HEK293 (cell line): ENCODE measurements around the gene MYO1B.

Source experiments
- EGR2 ChIP-seq: fragments of 450-650 bp; formaldehyde crosslinking; IDR thresholded peaks from 2 replicates; pipeline ENCODE4 v1.5.1; 2016; ENCODE audit warnings: low read depth, missing biosample characterization, missing genetic modification characterization
- GLI2 ChIP-seq: fragments of 450-650 bp; formaldehyde crosslinking; IDR thresholded peaks from 2 replicates; pipeline ENCODE4; 2017; ENCODE audit warnings: missing biosample characterization, missing genetic modification characterization, low read depth, borderline replicate concordance
- GLIS2 ChIP-seq: fragments of 450-650 bp; formaldehyde crosslinking; IDR thresholded peaks from 2 replicates; pipeline ENCODE4 v1.5.1; 2016; ENCODE audit warnings: missing biosample characterization, missing genetic modification characterization
- HIC1 ChIP-seq: fragments of 450-650 bp; formaldehyde crosslinking; IDR thresholded peaks from 2 replicates; pipeline ENCODE4 v1.5.1; 2016; ENCODE audit warnings: missing biosample characterization, missing genetic modification characterization
- KLF16 ChIP-seq: fragments of 450-650 bp; formaldehyde crosslinking; IDR thresholded peaks from 2 replicates; pipeline ENCODE4 v1.5.1; 2017; ENCODE audit warnings: missing biosample characterization, missing genetic modification characterization
- PRDM10 ChIP-seq: fragments of 450-650 bp; formaldehyde crosslinking; IDR thresholded peaks from 2 replicates; pipeline ENCODE4 v1.5.1; 2016; ENCODE audit warnings: missing biosample characterization, missing genetic modification characterization
- PRDM2 ChIP-seq: fragments of 450-650 bp; formaldehyde crosslinking; IDR thresholded peaks from 2 replicates; pipeline ENCODE4 v1.5.1; 2016; ENCODE audit warnings: missing biosample characterization, missing genetic modification characterization, borderline replicate concordance
- PRDM6 ChIP-seq: fragments of 450-650 bp; formaldehyde crosslinking; IDR thresholded peaks from 2 replicates; pipeline ENCODE4 v1.5.1; 2017; ENCODE audit warnings: missing biosample characterization, missing genetic modification characterization
- ZFHX2 ChIP-seq: fragments of 450-650 bp; formaldehyde crosslinking; conservative IDR thresholded peaks from 2 replicates; pipeline ENCODE4 v1.5.1; 2016; ENCODE audit warnings: missing biosample characterization, missing genetic modification characterization
- ZNF112 ChIP-seq: fragments of 450-650 bp; formaldehyde crosslinking; IDR thresholded peaks from 2 replicates; pipeline ENCODE4 v1.5.0; 2017; ENCODE audit warnings: missing biosample characterization, missing genetic modification characterization
- ZNF140 ChIP-seq: fragments of 450-650 bp; formaldehyde crosslinking; IDR thresholded peaks from 2 replicates; pipeline ENCODE4 v1.5.1; 2016; ENCODE audit warnings: missing biosample characterization, missing genetic modification characterization
- ZNF19 ChIP-seq: fragments of 450-650 bp; formaldehyde crosslinking; IDR thresholded peaks from 2 replicates; pipeline ENCODE4; 2016; ENCODE audit warnings: missing biosample characterization, missing genetic modification characterization, low read depth
- ZNF202 ChIP-seq: fragments of 450-650 bp; formaldehyde crosslinking; IDR thresholded peaks from 2 replicates; pipeline ENCODE4 v1.5.1; 2016; ENCODE audit warnings: missing biosample characterization, missing genetic modification characterization, borderline replicate concordance
- ZNF23 ChIP-seq: fragments of 450-650 bp; formaldehyde crosslinking; IDR thresholded peaks from 2 replicates; pipeline ENCODE4 v1.5.1; 2016; ENCODE audit warnings: missing biosample characterization, missing genetic modification characterization, borderline replicate concordance
- ZNF24 ChIP-seq: fragments of 450-650 bp; formaldehyde crosslinking; IDR thresholded peaks from 2 replicates; pipeline ENCODE4 v1.5.1; 2016; ENCODE audit warnings: missing biosample characterization, missing genetic modification characterization
- ZNF26 ChIP-seq: fragments of 450-650 bp; formaldehyde crosslinking; IDR thresholded peaks from 2 replicates; pipeline ENCODE4 v1.5.1; 2016; ENCODE audit warnings: missing biosample characterization, missing genetic modification characterization
- ZNF501 ChIP-seq: fragments of 450-650 bp; formaldehyde crosslinking; IDR thresholded peaks from 2 replicates; pipeline ENCODE4 v1.5.1; 2016; ENCODE audit warnings: missing biosample characterization, missing genetic modification characterization
- ZNF561 ChIP-seq: fragments of 450-650 bp; IDR thresholded peaks from 2 replicates; pipeline ENCODE4 v1.5.1; 2018; ENCODE audit warnings: missing biosample characterization, missing genetic modification characterization, borderline replicate concordance
- ZNF626 ChIP-seq: fragments of 450-650 bp; sonication (Bioruptor Pico); formaldehyde crosslinking; IDR thresholded peaks from 2 replicates; pipeline ENCODE4 v1.5.1; 2018; ENCODE audit warnings: missing biosample characterization, missing genetic modification characterization, inconsistent platforms
- ZNF677 ChIP-seq: fragments of 450-650 bp; IDR thresholded peaks from 2 replicates; pipeline ENCODE4 v1.5.0; 2018; ENCODE audit warnings: missing biosample characterization, mild to moderate bottlenecking, missing genetic modification characterization, moderate library complexity
- ZNF76 ChIP-seq: fragments of 450-650 bp; formaldehyde crosslinking; IDR thresholded peaks from 2 replicates; pipeline ENCODE4; 2016; ENCODE audit warnings: low read depth, missing biosample characterization, missing genetic modification characterization, borderline replicate concordance
- ZNF768 ChIP-seq: fragments of 450-650 bp; formaldehyde crosslinking; IDR thresholded peaks from 2 replicates; pipeline ENCODE4 v1.5.1; 2018; ENCODE audit warnings: missing biosample characterization, mild to moderate bottlenecking, missing genetic modification characterization
- ZNF837 ChIP-seq: fragments of 450-650 bp; formaldehyde crosslinking; IDR thresholded peaks from 2 replicates; pipeline ENCODE4 v1.5.1; 2016; ENCODE audit warnings: missing biosample characterization, missing genetic modification characterization
- ZNF843 ChIP-seq: fragments of 450-650 bp; formaldehyde crosslinking; IDR thresholded peaks from 2 replicates; pipeline ENCODE4 v1.5.1; 2016; ENCODE audit warnings: missing biosample characterization, missing genetic modification characterization
- ZXDB ChIP-seq: fragments of 450-650 bp; formaldehyde crosslinking; IDR thresholded peaks from 2 replicates; pipeline ENCODE4 v1.5.1; 2016; ENCODE audit warnings: missing biosample characterization, missing genetic modification characterization

The MYO1B gene

GRCh38 chr2:191245869-191246531, 796 bp downstream of the MYO1B start (continued):
- TF ChIP-seq ZNF202 (tag by site-specific recombination), result no peak
- TF ChIP-seq ZNF768 (tag by site-specific recombination), result no peak
- peak; percentile 39; the same call in 1 of the 2 replicates for TF ChIP-seq ZNF843
- peak; percentile 47; the same call in 1 of the 2 replicates for TF ChIP-seq EGR2 (tag by site-specific recombination)
- TF ChIP-seq ZNF561 (tag by site-specific recombination), result no peak
- TF ChIP-seq ZNF837 (tag by site-specific recombination), result no peak
- no peak for TF ChIP-seq ZNF626
- TF ChIP-seq ZNF19 (tag by site-specific recombination), result no peak
- no peak for TF ChIP-seq ZNF677 (tag by site-specific recombination)
- no peak for TF ChIP-seq ZNF23
- TF ChIP-seq HIC1 (tag by site-specific recombination), result peak; percentile 66; the same call in 1 of the 2 replicates
- no peak for TF ChIP-seq ZNF112 (tag by site-specific recombination)
- peak; percentile 47 for TF ChIP-seq ZFHX2 (tag by site-specific recombination)
- no peak; the same call in 1 of the 2 replicates for TF ChIP-seq PRDM2 (tag by site-specific recombination)
- peak; percentile 90 for TF ChIP-seq GLIS2
- peak; percentile 47; the same call in 1 of the 2 replicates for TF ChIP-seq ZNF24 (tag by site-specific recombination)
- TF ChIP-seq ZNF76, result no peak
- TF ChIP-seq ZNF140 (tag by site-specific recombination), result no peak
- TF ChIP-seq ZNF501 (tag by site-specific recombination), result peak; percentile 88
- TF ChIP-seq GLI2, result no peak
- peak; percentile 61; the same call in 1 of the 2 replicates for TF ChIP-seq KLF16 (tag by site-specific recombination)
- no peak for TF ChIP-seq ZNF26 (tag by site-specific recombination)
- peak; percentile 69; the same call in 1 of the 2 replicates for TF ChIP-seq ZXDB (tag by site-specific recombination)
- peak; percentile 95 for TF ChIP-seq PRDM10 (tag by site-specific recombination)
- no peak for TF ChIP-seq PRDM6 (tag by site-specific recombination)
